Measurements from ENCODE around the gene CHMP1A. TPM values are rescaled to one million over a fixed set of nuclear protein-coding genes. Genes with fewer than 3 reads are reported as not detected.
"Not testable (repeated sequence)": the region's sequence is repeated elsewhere in the genome, so short reads cannot be mapped to it uniquely, and the experiment has no call there.

The CHMP1A gene
- polyA plus RNA-seq, 1 donor (not counting 4 experiments of a cell fraction or from before 2014, with no cell fraction given) = 64.1 TPM

- Histone ChIP-seq H3K27me3 (ENCODE audit: control insufficient read depth, extremely low read depth, insufficient read depth, low read length) (peaks cover 10% of the 10 kb centered on the region), H3K27ac (ENCODE audit: control insufficient read depth, insufficient read depth, low read length) (no peak overlapping the region), H3K36me3 (ENCODE audit: control insufficient read depth in 2 of 2, extremely low read depth in 1 of 2, insufficient read depth in 2 of 2, low read length in 2 of 2) (no peaks in the 10 kb centered on the region), H3K9me1 (ENCODE audit: control insufficient read depth, extremely low read depth, insufficient read depth, low read length) (no peaks in the 10 kb centered on the region), H4K20me1 (ENCODE audit: control insufficient read depth, extremely low read depth, insufficient read depth, low read length) (no peaks in the 10 kb centered on the region), H3K4me3 (ENCODE audit: control insufficient read depth in 2 of 3, extremely low read depth in 1 of 3, insufficient read depth in 2 of 3, low read depth in 1 of 3, low read length in 3 of 3) (no peak overlapping the region), H3K9me3 (ENCODE audit: control insufficient read depth, low read depth, low read length) (no peaks in the 10 kb centered on the region), H3K4me2 (ENCODE audit: control insufficient read depth, extremely low read depth, insufficient read depth, low read depth, low read length) (no peak overlapping the region), H3K4me1 (ENCODE audit: control insufficient read depth, extremely low read depth, insufficient read depth, low read length) (peaks cover 15% of the 10 kb centered on the region), H3K9ac (ENCODE audit: control insufficient read depth, extremely low read depth, insufficient read depth, low read length) (no peak overlapping the region), H2AFZ (ENCODE audit: control insufficient read depth, low read length) (no peak overlapping the region), H3K79me2 (ENCODE audit: control insufficient read depth, insufficient read depth, low read length) (no peaks in the 10 kb centered on the region)
- TF ChIP-seq CTCF (optimal IDR thresholded peaks at IDR 0.05 in 1 of 3, IDR thresholded peaks at IDR 0.05 in 1 of 3, conservative IDR thresholded peaks at IDR 0.05 in 1 of 3; ENCODE audit: extremely low read depth in 1 of 3, insufficient read depth in 2 of 3, low read length in 3 of 3) = no peak
- TF ChIP-seq EZH2 (IDR thresholded peaks at IDR 0.05; ENCODE audit: low read length) = no peak
- DNase-seq (ENCODE audit: low read depth, low spot score) (no peak), FAIRE-seq (no peak)
- dilution Hi-C loops (cut with MboI; ENCODE audit: extremely low pct_ligation_motif_present, low sequenced_read_pairs) = no loop called here
Observed at GRCh38 chr16:89637379-89637778, 20.1 kb downstream of the CHMP1A start.

DNA sequence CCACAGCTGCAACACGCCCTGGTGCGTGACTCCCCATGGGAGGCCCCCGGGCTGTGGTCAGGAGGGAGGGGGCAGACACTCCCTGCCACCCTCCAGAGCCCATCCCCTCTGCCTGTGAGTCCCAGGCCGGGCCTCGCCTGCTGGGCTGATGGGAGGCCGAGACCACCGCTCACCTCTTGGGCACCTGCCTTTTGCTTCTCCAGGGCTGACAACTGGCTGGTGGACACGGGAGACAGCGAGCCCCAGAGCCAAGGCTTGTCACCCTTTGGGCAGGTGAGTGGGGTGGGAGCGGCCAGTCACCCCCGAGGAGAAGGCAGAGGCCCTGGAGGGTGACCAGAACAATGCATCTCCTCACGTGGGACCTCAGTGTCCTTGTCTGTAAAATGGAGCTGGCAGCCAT, 20.8 kb downstream of the CHMP1A start:
- H4K20me1 ChIP-seq (ENCODE audit: control insufficient read depth, extremely low read depth, insufficient read depth, low read length) = no peaks in the 10 kb centered on the region
- dilution Hi-C loops (cut with MboI; ENCODE audit: extremely low pct_ligation_motif_present, low sequenced_read_pairs) = no loop called here
- TF ChIP-seq EZH2 (IDR thresholded peaks at IDR 0.05; ENCODE audit: low read length) (no peak), CTCF (optimal IDR thresholded peaks at IDR 0.05 in 1 of 3, IDR thresholded peaks at IDR 0.05 in 1 of 3, conservative IDR thresholded peaks at IDR 0.05 in 1 of 3; ENCODE audit: extremely low read depth in 1 of 3, insufficient read depth in 2 of 3, low read length in 3 of 3) (no peak)
- no peak overlapping the region for H2AFZ ChIP-seq (ENCODE audit: control insufficient read depth, low read length)
- no peaks in the 10 kb centered on the region for H3K9me3 ChIP-seq (ENCODE audit: control insufficient read depth, low read depth, low read length)
- peaks cover 10% of the 10 kb centered on the region for H3K27me3 ChIP-seq (ENCODE audit: control insufficient read depth, extremely low read depth, insufficient read depth, low read length)
- H3K9me1 ChIP-seq (ENCODE audit: control insufficient read depth, extremely low read depth, insufficient read depth, low read length) = no peaks in the 10 kb centered on the region
- no peaks in the 10 kb centered on the region for H3K79me2 ChIP-seq (ENCODE audit: control insufficient read depth, insufficient read depth, low read length)
- H3K9ac ChIP-seq (ENCODE audit: control insufficient read depth, extremely low read depth, insufficient read depth, low read length) = no peak overlapping the region
- H3K4me2 ChIP-seq (ENCODE audit: control insufficient read depth, extremely low read depth, insufficient read depth, low read depth, low read length) = no peak overlapping the region
- peaks cover 17% of the 10 kb centered on the region for H3K4me1 ChIP-seq (ENCODE audit: control insufficient read depth, extremely low read depth, insufficient read depth, low read length)
- H3K27ac ChIP-seq (ENCODE audit: control insufficient read depth, insufficient read depth, low read length) = no peak overlapping the region
- H3K36me3 ChIP-seq (ENCODE audit: control insufficient read depth in 2 of 2, extremely low read depth in 1 of 2, insufficient read depth in 2 of 2, low read length in 2 of 2) = no peaks in the 10 kb centered on the region
- no peak for FAIRE-seq
- DNase-seq (ENCODE audit: low read depth, low spot score) = no peak
- H3K4me3 ChIP-seq (ENCODE audit: control insufficient read depth in 2 of 3, extremely low read depth in 1 of 3, insufficient read depth in 2 of 3, low read depth in 1 of 3, low read length in 3 of 3) = no peak overlapping the region

DNA sequence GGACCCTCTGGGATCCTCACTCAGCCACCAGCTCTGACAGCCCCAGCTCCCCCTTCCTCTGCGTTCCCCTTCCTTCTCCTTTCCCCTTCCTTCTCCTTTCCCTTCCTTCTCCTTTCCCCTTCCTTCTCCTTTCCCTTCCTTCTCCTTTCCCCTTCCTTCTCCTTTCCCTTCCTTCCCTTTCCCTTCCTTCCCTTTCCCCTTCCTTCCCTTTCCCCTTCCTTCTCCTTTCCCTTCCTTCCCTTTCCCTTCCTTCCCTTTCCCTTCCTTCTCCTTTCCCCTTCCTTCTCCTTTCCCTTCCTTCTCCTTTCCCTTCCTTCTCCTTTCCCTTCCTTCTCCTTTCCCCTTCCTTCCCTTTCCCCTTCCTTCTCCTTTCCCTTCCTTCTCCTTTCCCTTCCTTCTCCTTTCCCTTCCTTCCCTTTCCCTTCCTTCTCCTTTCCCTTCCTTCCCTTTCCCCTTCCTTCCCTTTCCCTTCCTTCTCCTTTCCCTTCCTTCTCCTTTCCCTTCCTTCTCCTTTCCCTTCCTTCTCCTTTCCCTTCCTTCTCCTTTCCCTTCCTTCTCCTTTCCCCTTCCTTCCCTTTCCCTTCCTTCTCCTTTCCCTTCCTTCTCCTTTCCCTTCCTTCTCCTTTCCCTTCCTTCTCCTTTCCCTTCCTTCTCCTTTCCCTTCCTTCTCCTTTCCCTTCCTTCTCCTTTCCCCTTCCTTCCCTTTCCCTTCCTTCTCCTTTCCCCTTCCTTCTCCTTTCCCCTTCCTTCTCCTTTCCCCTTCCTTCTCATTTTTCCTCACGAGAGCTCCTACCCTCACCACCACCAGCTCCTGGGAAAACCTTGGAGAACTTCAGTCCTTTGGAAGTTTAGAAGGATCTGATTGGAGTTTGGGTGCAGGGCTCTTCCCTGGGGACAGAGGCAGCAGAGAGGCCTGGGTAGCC, 22.8 kb downstream of the CHMP1A start:
- H3K4me3 ChIP-seq (ENCODE audit: control insufficient read depth in 2 of 3, extremely low read depth in 1 of 3, insufficient read depth in 2 of 3, low read depth in 1 of 3, low read length in 3 of 3); H4K20me1 ChIP-seq (ENCODE audit: control insufficient read depth, extremely low read depth, insufficient read depth, low read length); H2AFZ ChIP-seq (ENCODE audit: control insufficient read depth, low read length); H3K36me3 ChIP-seq (ENCODE audit: control insufficient read depth in 2 of 2, extremely low read depth in 1 of 2, insufficient read depth in 2 of 2, low read length in 2 of 2); DNase-seq (ENCODE audit: low read depth, low spot score); H3K9me1 ChIP-seq (ENCODE audit: control insufficient read depth, extremely low read depth, insufficient read depth, low read length); H3K27ac ChIP-seq (ENCODE audit: control insufficient read depth, insufficient read depth, low read length); H3K4me2 ChIP-seq (ENCODE audit: control insufficient read depth, extremely low read depth, insufficient read depth, low read depth, low read length); H3K9ac ChIP-seq (ENCODE audit: control insufficient read depth, extremely low read depth, insufficient read depth, low read length); H3K27me3 ChIP-seq (ENCODE audit: control insufficient read depth, extremely low read depth, insufficient read depth, low read length); FAIRE-seq; dilution Hi-C loops (cut with MboI; ENCODE audit: extremely low pct_ligation_motif_present, low sequenced_read_pairs); H3K79me2 ChIP-seq (ENCODE audit: control insufficient read depth, insufficient read depth, low read length); H3K9me3 ChIP-seq (ENCODE audit: control insufficient read depth, low read depth, low read length): not testable (repeated sequence)
- peaks cover 17% of the 10 kb centered on the region for H3K4me1 ChIP-seq (ENCODE audit: control insufficient read depth, extremely low read depth, insufficient read depth, low read length)
